IPS-15b (cell line): ENCODE data around the gene RPL6.
A peak's percentile ranks its signal among the peaks of the same experiment; 100 is the strongest.
"Not testable (repeated sequence)": the region's sequence is repeated elsewhere in the genome, so short reads cannot be mapped to it uniquely, and the experiment has no call there.

Experiments used
- H3K27me3 ChIP-seq: one replicate; pipeline ENCODE4 v1.6.1; 2013; ENCODE audit warnings: low read length; ENCODE audit not compliant: control insufficient read depth, insufficient read depth
- H3K36me3 ChIP-seq: one replicate; pipeline ENCODE4 v1.6.1; 2013; ENCODE audit warnings: low read length; ENCODE audit not compliant: control insufficient read depth, insufficient read depth
- H3K4me1 ChIP-seq: one replicate; pipeline ENCODE4 v1.6.1; 2013; ENCODE audit warnings: mild to moderate bottlenecking, low read length; ENCODE audit not compliant: control insufficient read depth, insufficient read depth
- H3K4me3 ChIP-seq: one replicate; pipeline ENCODE4 v1.5.1; 2013; ENCODE audit warnings: low read depth, low read length
- H3K9ac ChIP-seq: one replicate; pipeline ENCODE4 v1.6.1; 2013; ENCODE audit warnings: low read depth, mild to moderate bottlenecking, low read length
- H3K9me3 ChIP-seq: one replicate; pipeline ENCODE4 v1.6.1; 2013; ENCODE audit warnings: mild to moderate bottlenecking, low read length; ENCODE audit not compliant: control insufficient read depth, insufficient read depth

Gene RPL6

GRCh38 chr12:112438645-112439044 is 29.2 kb upstream of the RPL6 start:
- not testable (repeated sequence) for H3K4me3 ChIP-seq, H3K9ac ChIP-seq, H3K27me3 ChIP-seq, H3K36me3 ChIP-seq, H3K9me3 ChIP-seq, H3K4me1 ChIP-seq

GRCh38 chr12:112433551-112433950 is 24.1 kb upstream of the RPL6 start:
- Histone ChIP-seq H3K36me3 (no peaks in the 10 kb centered on the region), H3K9me3 (no peaks in the 10 kb centered on the region), H3K27me3 (no peaks in the 10 kb centered on the region), H3K4me1 (no peaks in the 10 kb centered on the region), H3K9ac (no peak overlapping the region), H3K4me3 (no peak overlapping the region)

- no peaks in the 10 kb centered on the region for H3K27me3 ChIP-seq
- no peaks in the 10 kb centered on the region for H3K36me3 ChIP-seq
- no peak overlapping the region for H3K9ac ChIP-seq
- no peaks in the 10 kb centered on the region for H3K4me1 ChIP-seq
- H3K4me3 ChIP-seq: no peak overlapping the region
- H3K9me3 ChIP-seq: no peaks in the 10 kb centered on the region
Observed at GRCh38 chr12:112431965-112432364, 22.6 kb upstream of the RPL6 start.

GRCh38 chr12:112430929-112431328 is 21.5 kb upstream of the RPL6 start:
- H3K27me3 ChIP-seq: no peaks in the 10 kb centered on the region
- H3K36me3 ChIP-seq: no peaks in the 10 kb centered on the region
- H3K4me1 ChIP-seq: no peaks in the 10 kb centered on the region
- H3K9me3 ChIP-seq: no peaks in the 10 kb centered on the region
- no peak overlapping the region for H3K9ac ChIP-seq
- no peak overlapping the region for H3K4me3 ChIP-seq

- no peak overlapping the region for H3K4me3 ChIP-seq
- no peaks in the 10 kb centered on the region for H3K9me3 ChIP-seq
- no peaks in the 10 kb centered on the region for H3K4me1 ChIP-seq
- H3K9ac ChIP-seq: no peak overlapping the region
- H3K36me3 ChIP-seq: no peaks in the 10 kb centered on the region
- no peaks in the 10 kb centered on the region for H3K27me3 ChIP-seq
Observed at GRCh38 chr12:112427760-112428159, 18.4 kb upstream of the RPL6 start.

GRCh38 chr12:112425582-112426382 is 16.4 kb upstream of the RPL6 start:
- Histone ChIP-seq H3K9me3 (no peaks in the 10 kb centered on the region), H3K9ac (no peak overlapping the region), H3K4me1 (no peaks in the 10 kb centered on the region), H3K4me3 (no peak overlapping the region), H3K27me3 (no peaks in the 10 kb centered on the region), H3K36me3 (no peaks in the 10 kb centered on the region)

- H3K36me3 ChIP-seq: no peaks in the 10 kb centered on the region
- H3K9ac ChIP-seq: no peak overlapping the region
- H3K4me3 ChIP-seq: no peak overlapping the region
- peaks cover 4% of the 10 kb centered on the region for H3K4me1 ChIP-seq
- H3K27me3 ChIP-seq: no peaks in the 10 kb centered on the region
- no peaks in the 10 kb centered on the region for H3K9me3 ChIP-seq
Observed at GRCh38 chr12:112424126-112424525, 14.7 kb upstream of the RPL6 start.

GRCh38 chr12:112422531-112422930 is 13.1 kb upstream of the RPL6 start:
- Histone ChIP-seq H3K9ac (no peak overlapping the region), H3K4me3 (no peak overlapping the region), H3K27me3 (no peaks in the 10 kb centered on the region), H3K4me1 (peaks cover 4% of the 10 kb centered on the region), H3K36me3 (no peaks in the 10 kb centered on the region), H3K9me3 (no peaks in the 10 kb centered on the region)

- no peaks in the 10 kb centered on the region for H3K27me3 ChIP-seq
- no peak overlapping the region for H3K9ac ChIP-seq
Observed at GRCh38 chr12:112421363-112421762, 12.0 kb upstream of the RPL6 start.

GRCh38 chr12:112420740-112421139 is 11.3 kb upstream of the RPL6 start:
- peaks cover 4% of the 10 kb centered on the region for H3K4me1 ChIP-seq
- no peak overlapping the region for H3K4me3 ChIP-seq
- no peaks in the 10 kb centered on the region for H3K36me3 ChIP-seq
- H3K27me3 ChIP-seq: no peaks in the 10 kb centered on the region
- H3K9me3 ChIP-seq: no peaks in the 10 kb centered on the region
- no peak overlapping the region for H3K9ac ChIP-seq

More at GRCh38 chr12:112421363-112421762, 12.0 kb upstream of the RPL6 start:
- H3K36me3 ChIP-seq: no peaks in the 10 kb centered on the region
- H3K9me3 ChIP-seq: no peaks in the 10 kb centered on the region
- no peak overlapping the region for H3K4me3 ChIP-seq
- H3K4me1 ChIP-seq: peaks cover 4% of the 10 kb centered on the region

GRCh38 chr12:112419297-112420133 is 10.1 kb upstream of the RPL6 start:
- Histone ChIP-seq H3K9me3 (no peaks in the 10 kb centered on the region), H3K4me3 (peak overlapping the region; percentile 78), H3K9ac (peak overlapping the region; percentile 76), H3K27me3 (no peaks in the 10 kb centered on the region), H3K36me3 (no peaks in the 10 kb centered on the region), H3K4me1 (peaks cover 4% of the 10 kb centered on the region)
